ENCODE measurements around the gene TENT5A.

The TENT5A gene

DNA sequence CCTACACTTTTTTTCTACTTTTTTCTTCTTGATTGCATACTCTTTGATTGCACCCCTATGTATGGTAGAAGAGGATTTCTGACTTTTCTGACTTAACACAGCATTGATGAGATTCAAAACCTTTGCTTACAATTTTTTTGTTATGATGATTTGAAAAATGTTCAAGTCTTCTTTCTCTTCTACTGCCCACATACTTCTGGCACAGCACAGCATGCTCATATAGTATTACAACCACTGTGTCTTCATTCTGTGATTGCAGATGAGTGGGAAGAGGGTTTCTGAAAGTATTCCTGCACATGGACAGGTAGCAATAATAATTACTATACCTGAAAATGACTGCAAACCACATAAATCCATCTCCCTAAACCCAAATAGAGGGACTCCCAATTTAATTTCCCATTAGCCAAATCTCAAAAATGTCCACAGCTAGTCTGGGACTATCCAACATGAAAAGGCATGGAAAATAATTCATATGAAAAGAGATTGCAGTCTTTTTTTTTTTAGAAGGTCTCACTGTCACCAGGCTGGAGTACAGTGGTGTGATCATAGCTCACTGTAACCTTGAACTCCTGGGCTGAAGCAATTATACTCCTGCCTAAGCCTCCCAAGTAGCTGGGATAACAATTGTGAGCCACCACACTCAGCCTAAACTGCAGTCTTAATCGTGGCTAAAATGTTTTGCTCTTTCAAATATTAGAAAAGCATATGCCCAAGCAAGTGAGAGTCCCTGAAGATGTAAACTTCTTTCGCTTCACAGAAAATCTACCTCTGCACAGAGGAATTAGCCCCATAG lies 15.9 kb upstream of the TENT5A start:
- TF ChIP-seq, protein P1, sequence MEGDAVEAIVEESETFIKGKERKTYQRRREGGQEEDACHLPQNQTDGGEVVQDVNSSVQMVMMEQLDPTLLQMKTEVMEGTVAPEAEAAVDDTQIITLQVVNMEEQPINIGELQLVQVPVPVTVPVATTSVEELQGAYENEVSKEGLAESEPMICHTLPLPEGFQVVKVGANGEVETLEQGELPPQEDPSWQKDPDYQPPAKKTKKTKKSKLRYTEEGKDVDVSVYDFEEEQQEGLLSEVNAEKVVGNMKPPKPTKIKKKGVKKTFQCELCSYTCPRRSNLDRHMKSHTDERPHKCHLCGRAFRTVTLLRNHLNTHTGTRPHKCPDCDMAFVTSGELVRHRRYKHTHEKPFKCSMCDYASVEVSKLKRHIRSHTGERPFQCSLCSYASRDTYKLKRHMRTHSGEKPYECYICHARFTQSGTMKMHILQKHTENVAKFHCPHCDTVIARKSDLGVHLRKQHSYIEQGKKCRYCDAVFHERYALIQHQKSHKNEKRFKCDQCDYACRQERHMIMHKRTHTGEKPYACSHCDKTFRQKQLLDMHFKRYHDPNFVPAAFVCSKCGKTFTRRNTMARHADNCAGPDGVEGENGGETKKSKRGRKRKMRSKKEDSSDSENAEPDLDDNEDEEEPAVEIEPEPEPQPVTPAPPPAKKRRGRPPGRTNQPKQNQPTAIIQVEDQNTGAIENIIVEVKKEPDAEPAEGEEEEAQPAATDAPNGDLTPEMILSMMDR (conservative IDR thresholded peaks at IDR 0.05; ENCODE audit: control insufficient read depth, insufficient read depth, low read depth, low read length): no peak
- H3K4me3 ChIP-seq (ENCODE audit: control insufficient read depth, low read depth, low read length): no peak overlapping the region
- no peak for DNase-seq (ENCODE audit: low read depth)

DNA sequence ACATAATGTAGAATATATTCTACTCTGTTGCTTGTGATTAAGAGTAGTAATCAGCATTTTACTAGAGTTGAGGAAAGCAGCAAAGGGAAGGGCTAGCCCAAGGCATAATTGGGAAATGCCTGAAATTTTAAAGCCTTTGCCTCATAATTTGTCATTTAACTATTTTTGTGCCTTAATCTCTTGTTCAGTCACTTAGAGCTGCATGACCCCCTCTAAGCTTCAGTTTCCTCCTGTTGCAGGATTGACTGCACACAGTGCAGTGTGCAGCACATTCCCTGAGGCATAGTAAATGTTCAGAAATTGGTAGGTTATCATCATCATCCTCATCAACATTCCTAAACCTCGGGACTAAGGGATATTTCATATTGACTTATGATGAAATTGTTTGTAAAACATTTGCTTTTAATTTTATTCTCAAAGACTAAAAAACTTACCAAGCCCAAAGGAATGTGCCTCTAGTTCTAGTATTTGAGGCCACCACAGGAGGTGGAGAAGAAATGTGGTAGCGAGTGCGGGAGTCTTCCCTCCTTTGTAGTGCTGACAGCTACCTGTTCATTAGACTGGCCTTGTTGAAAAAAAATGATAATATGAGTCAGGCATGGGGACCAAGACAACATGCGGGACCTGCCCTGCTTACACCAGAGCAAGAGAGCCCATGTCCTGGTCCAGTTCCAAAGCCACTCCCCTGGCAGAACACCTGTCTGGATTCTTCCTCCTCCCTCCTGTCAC lies 14.8 kb upstream of the TENT5A start:
- DNase-seq (ENCODE audit: low read depth): peak; percentile 87
- TF ChIP-seq, protein P1 (conservative IDR thresholded peaks at IDR 0.05; ENCODE audit: control insufficient read depth, insufficient read depth, low read depth, low read length): no peak
- no peak overlapping the region for H3K4me3 ChIP-seq (ENCODE audit: control insufficient read depth, low read depth, low read length)

DNA sequence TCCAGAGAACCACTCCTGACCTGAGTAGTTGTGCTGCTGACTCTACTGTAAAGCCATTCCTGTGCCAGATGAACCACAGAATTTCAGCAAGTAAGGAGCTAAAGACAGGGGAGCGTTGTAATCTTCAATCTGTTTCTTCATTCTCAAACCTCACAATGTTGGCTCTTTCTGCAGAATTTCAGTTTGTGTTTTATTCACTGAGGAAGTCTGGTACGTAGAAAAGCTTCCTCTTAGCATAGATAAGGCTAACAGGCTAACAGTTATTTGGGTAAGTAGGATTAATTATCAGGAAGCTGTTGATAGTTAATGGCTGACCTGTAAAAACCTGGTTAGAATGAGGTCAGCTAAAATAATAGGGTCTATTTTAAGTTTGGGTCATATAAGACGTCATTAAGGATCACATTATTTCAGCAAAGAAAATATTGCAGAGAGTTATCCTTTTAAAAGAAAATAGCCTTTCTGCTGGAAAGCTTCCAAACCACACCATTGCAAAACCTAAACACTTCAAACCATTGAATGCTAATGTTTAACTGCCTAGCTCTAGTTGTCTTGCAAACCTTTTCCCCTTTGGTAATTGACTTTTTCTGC lies 14.1 kb upstream of the TENT5A start:
- peak; percentile 97 for DNase-seq (ENCODE audit: low read depth)
- H3K4me3 ChIP-seq (ENCODE audit: control insufficient read depth, low read depth, low read length): no peak overlapping the region

DNA sequence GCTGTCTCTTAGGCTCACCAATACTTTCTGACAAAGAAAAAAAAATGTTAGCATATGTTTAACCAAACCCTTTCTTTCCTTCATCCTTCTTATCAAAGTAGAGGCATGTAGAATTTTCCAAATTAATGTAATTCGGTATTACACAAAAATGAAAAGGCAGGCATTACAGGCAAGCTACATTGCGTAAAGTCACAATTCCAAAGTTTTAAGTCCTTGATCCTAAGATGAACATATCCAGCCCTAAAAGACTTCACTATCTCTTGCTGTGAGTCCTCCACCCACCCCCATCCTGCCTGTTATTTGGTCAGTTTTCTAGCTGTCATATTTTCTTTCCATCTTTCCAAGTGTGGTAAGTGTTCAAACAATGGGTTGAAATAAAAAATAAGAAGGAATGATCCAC lies 12.1 kb upstream of the TENT5A start:
- no peak for DNase-seq (ENCODE audit: low read depth)
- TF ChIP-seq, protein P1 (conservative IDR thresholded peaks at IDR 0.05; ENCODE audit: control insufficient read depth, insufficient read depth, low read depth, low read length): no peak
- no peak overlapping the region for H3K4me3 ChIP-seq (ENCODE audit: control insufficient read depth, low read depth, low read length)

More for the DNA sequence above, 14.1 kb upstream of the TENT5A start:
- TF ChIP-seq, protein P1 (conservative IDR thresholded peaks at IDR 0.05; ENCODE audit: control insufficient read depth, insufficient read depth, low read depth, low read length): no peak

DNA sequence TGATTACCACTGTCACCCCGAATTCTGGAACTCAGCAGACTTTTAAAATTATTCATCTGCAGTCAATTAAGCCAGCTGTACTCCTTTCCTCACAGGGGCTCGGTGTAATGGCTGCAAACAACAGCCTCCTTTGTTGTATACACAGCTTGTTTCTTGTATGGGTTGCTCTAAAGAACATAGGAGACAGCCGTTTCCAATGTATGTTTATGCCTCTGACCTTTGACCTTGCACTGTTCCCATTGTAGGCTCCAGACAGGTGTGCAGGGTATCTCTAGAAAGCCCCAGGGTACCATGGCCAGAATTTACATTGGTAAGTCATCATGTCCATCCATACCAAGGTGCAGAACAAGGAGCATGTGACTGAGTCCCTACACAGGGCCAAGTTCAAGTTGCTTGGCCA lies 11.5 kb upstream of the TENT5A start:
- DNase-seq (ENCODE audit: low read depth): no peak
- TF ChIP-seq, protein P1 (conservative IDR thresholded peaks at IDR 0.05; ENCODE audit: control insufficient read depth, insufficient read depth, low read depth, low read length): no peak
- H3K4me3 ChIP-seq (ENCODE audit: control insufficient read depth, low read depth, low read length): no peak overlapping the region

DNA sequence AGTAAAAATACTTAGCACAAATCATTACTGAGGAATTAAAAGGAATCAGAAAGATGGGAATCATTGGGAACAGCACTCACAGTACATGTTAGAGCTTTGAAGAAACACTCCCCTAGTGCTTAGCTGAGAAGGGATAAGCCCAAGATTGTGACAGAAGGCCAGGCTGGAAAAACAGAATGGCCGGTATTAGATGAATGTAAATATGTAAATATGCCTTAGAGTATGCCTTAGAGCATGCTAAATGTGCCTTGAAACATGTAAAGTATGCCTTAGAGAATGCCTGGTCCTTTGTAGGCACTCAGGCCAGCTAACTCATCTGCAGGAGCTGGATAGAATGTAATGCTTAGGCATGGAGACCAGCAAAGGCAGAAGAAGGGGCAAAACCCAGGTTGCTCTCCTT lies 10.6 kb upstream of the TENT5A start:
- TF ChIP-seq, protein P1 (conservative IDR thresholded peaks at IDR 0.05; ENCODE audit: control insufficient read depth, insufficient read depth, low read depth, low read length): no peak
- no peak for DNase-seq (ENCODE audit: low read depth)
- H3K4me3 ChIP-seq (ENCODE audit: control insufficient read depth, low read depth, low read length): no peak overlapping the region

Data from fibroblast of mammary gland (primary cell).